H54 (cell line): ENCODE measurements around the gene CFAP65.

Experiments
- DNase-seq: peaks from one replicate; pipeline ENCODE4 v3.0.0; 2011; ENCODE audit warnings: low spot score, mixed read lengths; ENCODE audit not compliant: insufficient read length
- FAIRE-seq: peaks from 3 replicates; lab custom pipeline; 2011; peaks lifted over from hg19 to GRCh38; lab: Jason Lieb, UNC
- POLR2A ChIP-seq: IDR thresholded peaks from 2 replicates; pipeline ENCODE4 v1.6.1; 2011; ENCODE audit warnings: low read depth, mild to moderate bottlenecking, low read length

Gene CFAP65

GRCh38 chr2:218961229-218961628 lies 80.1 kb downstream of the CFAP65 start:
- DNase-seq (no peak), FAIRE-seq (no peak)
- TF ChIP-seq POLR2A: no peak

GRCh38 chr2:218960309-218961165 lies 80.8 kb downstream of the CFAP65 start:
- DNase-seq: no peak
- TF ChIP-seq POLR2A: no peak
- FAIRE-seq: no peak

- DNase-seq (no peak), FAIRE-seq (no peak)
- no peak for TF ChIP-seq POLR2A
Observed at GRCh38 chr2:218959761-218960308, 81.5 kb downstream of the CFAP65 start.

- FAIRE-seq (no peak), DNase-seq (peak; percentile 100)
- TF ChIP-seq POLR2A: no peak
Observed at GRCh38 chr2:218959141-218959731, 82.1 kb downstream of the CFAP65 start, which contains the start of gene CDK5R2. CDK5R2 (plus strand) TSS chr2:218959666; CDS start chr2:218959821, 155 bp downstream.

GRCh38 chr2:218958276-218958675 lies 83.0 kb downstream of the CFAP65 start:
- FAIRE-seq (no peak), DNase-seq (no peak)
- no peak for TF ChIP-seq POLR2A

GRCh38 chr2:218957671-218958070 lies 83.6 kb downstream of the CFAP65 start:
- no peak for DNase-seq
- TF ChIP-seq POLR2A: no peak
- FAIRE-seq: no peak

- no peak for DNase-seq
- no peak for TF ChIP-seq POLR2A
- FAIRE-seq: no peak
Observed at GRCh38 chr2:218956039-218956438, 85.3 kb downstream of the CFAP65 start.

- no peak for FAIRE-seq
- no peak for TF ChIP-seq POLR2A
- no peak for DNase-seq
Observed at GRCh38 chr2:218954541-218955300, 86.6 kb downstream of the CFAP65 start.

- TF ChIP-seq POLR2A: no peak
- no peak for FAIRE-seq
- DNase-seq: no peak
Observed at GRCh38 chr2:218953366-218953954, 87.9 kb downstream of the CFAP65 start.
